ENCODE results near the gene ZNF207.
A peak's percentile ranks its signal among the peaks of the same experiment; 100 is the strongest.
"Not testable (repeated sequence)": the region's sequence is repeated elsewhere in the genome, so short reads cannot be mapped to it uniquely, and the experiment has no call there.

The ZNF207 gene

DNA sequence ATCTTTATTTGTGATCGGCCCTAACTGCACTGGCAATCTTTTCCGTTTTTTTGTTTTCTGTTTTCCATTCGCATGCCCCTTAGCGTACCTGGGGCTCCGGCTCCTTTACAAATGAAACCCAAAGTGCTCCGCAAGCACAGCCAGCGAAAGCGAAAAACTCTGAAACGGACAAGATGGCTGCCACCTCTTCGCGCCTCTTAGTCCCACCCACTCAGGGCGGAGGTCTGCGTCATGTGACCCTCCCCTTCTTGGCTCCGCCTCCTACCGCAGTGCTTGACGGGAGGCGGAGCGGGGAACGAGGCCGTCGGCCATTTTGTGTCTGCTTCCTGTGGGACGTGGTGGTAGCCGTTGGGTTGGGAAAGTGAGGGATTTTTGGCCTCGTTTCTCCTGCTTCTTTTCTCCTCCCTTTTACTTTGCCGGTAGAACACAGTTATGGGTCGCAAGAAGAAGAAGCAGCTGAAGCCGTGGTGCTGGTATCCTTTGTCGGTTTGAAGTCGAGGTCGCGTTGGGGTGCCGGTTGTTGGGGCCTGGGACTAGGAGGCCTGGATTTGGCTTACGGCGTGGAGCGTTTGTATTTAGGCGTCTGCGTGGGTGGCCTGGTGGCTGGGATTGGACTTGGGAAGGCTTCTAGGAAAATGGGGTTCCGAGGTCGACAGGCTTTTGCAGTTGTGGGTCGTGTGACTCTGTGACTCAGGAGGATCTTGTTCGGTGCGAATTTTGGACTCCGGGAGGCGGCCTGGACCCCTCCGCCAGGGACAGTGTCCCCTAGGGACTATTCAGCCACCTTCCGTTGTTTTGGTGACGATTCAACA lies at the start of gene ZNF207:
ZNF207 (plus strand) TSS at position 304 of the 812 bp plus-strand sequence; CDS start at position 433, 129 bp downstream.
- peak; percentile 83 for DNase-seq

DNA sequence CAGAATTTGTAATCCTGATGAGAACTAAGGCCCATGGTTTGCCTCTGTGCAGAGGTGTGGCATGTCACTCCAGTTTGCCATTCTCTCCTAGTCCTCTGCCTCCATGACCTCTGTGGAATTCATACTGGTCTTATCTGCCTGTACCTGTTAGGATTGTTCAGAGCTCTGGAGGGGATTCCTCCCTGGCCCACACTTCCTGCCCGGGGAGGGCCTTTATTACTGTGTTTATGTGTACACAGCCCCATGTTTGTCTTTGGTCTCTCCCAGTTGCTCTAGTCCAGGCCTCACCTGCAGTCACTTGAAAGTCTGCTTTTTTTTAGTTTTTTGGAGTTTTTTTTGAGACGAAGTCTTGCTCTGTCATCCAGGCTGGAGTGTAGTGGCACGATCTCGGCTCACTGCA lies 47.9 kb upstream of the ZNF207 start:
- no peak for DNase-seq

DNA sequence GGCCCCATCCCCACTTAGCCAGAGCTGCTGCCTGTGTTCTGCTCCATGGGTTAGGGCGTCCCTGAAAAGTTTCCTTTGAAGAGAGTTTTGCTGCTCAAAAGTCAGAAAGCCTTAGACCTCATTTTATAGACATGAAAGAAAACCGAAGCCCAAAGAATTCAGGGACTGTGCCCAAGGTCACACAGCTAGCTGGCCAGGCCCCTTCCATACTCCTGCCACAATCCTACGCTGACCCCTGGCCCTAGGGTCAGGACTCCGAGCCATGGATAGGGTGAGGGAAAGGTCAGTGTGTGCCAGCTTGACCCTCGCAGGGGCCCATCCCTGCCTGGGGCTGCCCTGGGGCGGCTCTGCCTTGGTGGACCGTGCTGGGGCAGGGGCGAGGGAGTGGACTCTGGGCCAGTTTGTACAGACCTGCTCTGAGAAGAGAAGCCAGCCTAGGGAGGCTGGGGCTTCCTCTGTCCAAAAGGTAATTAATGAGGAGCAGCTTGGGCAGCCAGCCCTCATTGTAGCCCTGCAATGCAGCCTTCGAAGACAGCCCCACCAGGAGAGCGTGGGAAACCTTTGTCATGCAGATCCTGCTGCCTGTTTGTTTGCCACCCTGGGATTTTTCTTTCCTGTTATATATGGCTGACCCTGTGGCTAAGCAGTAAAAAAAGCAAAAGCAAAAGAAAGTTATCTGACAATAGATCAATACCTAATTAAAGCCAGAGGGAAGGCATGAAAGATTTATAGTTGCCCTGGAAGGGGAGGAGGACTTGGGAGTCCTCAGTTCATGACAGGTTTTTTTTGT lies 46.9 kb upstream of the ZNF207 start:
- DNase-seq: no peak

DNA sequence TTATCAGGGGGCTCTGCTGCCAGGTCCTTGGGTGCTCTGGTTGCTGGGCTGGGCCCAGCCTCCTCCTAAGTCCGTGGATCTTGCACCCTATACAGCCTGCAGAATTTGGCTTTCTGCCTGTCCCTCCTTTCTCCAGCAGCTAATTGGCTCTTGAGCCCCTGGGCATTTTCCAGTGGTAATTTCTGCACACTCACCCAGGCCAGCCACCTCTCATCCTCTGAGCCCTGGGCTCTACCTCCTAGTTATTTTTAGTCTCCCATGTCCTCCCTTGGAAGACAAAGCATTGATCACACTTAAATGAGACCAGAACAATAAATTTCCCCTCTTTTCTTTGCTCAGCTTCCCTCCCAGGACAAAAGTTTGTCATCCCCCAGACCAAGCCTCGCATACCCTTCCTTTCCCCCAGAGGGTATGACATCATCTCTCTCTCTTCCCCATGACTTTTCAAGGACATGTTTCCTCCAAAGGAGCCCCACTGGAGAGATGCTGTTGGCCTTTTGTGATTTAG lies 46.1 kb upstream of the ZNF207 start:
- no peak for DNase-seq

DNA sequence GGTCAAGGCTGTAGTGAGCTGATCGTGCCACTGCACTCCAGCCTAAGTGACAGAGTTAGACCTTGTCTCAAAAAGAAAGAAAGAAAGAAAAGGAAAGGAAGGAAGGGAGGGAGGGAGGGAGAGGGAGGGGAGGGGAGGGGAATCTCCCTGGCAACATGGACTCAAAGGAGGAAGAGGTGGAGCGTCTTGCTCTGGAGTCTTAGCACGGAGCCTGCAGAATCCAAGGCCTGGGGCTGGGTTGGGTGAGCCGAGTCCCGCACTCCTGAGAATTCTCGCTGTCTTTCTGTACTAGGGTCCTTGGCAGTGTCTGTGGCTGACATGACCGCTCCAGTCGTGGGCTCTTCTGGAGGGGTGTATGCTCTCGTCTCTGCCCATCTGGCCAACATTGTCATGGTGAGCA lies 44.9 kb upstream of the ZNF207 start:
- DNase-seq: no peak

DNA sequence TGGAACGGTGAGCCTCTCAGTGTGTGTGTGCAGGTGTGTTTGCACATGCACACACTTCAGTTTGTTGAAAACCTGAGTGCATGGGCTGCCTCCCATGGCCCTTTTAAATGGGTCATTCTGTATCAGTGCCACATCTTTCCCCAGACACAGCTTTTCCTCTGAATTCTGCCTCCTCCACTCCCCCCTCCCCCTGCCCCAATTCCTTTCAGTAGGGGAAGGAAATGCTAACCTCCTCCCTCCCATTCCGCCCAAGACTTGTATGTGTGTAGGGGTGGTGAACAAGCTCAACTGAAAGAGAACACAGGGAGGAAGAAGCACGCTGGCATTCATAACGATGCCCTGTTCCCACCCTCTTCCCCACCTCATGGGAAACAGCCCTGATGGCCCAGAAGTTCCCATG lies 42.3 kb upstream of the ZNF207 start:
- DNase-seq: no peak

DNA sequence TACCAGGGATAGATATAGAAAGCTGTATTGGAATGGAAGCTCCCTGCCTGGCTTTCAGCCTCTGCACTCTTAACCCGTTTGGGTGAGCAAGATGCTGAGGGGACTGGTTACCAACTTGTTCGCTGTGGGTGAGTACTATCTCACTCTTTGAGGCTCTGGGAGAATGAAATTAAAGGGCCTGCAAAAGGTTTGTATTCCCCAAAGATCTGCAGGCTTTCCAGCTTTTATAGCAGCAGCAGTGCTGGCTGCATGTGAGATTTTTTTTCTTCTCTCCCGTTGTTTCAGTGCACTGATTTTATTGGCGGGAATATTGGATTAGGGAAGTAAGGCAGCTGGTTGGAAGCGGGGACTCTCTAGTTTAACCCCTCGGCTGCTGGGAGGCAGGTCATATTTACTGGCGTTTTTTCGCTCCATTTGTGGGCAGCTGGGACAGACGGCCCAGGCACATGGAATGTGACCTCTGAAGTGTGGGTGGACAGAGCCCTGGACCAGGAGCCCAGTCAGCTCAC lies 38.9 kb upstream of the ZNF207 start:
- DNase-seq: no peak

DNA sequence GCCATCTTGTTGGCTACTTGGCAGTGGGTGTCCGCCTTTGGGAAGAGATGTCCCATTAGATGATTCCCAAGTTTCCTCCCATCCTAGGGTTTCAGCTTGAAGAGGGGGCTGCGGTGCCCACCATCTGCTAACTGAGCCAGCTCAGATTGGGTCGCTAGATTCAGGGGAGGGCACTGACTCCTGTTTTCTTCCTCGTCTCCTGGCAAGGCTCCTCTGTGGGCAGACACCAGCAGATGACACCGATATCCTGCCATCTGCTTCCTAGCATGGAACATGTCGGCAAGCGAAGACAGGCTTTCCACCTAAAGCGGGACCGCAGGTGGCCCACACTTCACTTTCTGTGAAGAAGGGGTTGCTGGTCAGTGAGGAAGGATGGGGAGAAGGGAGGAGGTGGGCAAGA lies 35.3 kb upstream of the ZNF207 start:
- no peak for DNase-seq

DNA sequence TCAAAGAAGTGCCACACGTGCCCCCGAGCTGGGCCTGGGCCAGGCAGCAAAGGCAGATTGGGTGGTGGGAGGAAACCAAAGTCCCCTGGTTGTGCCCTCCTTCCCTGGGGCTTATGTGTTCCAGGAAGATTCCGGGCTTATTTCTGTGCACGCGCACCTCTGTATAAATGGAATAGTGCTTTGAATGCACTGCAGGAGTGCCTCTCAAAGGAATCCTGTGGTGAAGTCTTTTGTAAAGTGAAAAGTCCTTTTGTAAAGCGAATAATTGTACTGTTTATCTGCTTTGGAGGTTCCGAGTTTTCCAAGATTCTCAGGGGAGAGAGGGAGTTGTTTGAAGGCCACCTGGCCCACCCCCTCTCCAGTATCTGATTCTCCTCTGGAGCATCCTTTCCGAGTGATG lies 34.8 kb upstream of the ZNF207 start:
- DNase-seq: no peak

DNA sequence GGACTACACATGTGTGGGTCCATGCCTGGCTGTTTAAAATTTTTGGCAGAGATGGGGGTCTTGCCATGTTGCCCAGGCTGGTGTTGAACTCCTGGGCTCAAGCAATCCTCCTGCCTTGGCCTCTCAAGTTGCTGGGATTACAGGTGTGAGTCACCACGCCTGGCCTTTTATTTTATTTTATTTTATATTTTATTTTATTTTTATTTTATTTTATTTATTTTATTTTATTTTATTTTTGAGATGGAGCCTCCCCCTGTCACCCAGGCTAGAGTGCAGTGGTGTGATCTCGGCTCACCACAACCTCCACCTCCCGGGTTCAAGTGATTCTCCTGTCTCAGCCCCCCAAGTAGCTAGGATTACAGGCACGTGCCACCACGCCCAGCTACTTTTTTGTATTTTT lies 33.3 kb upstream of the ZNF207 start:
- DNase-seq: not testable (repeated sequence)

DNA sequence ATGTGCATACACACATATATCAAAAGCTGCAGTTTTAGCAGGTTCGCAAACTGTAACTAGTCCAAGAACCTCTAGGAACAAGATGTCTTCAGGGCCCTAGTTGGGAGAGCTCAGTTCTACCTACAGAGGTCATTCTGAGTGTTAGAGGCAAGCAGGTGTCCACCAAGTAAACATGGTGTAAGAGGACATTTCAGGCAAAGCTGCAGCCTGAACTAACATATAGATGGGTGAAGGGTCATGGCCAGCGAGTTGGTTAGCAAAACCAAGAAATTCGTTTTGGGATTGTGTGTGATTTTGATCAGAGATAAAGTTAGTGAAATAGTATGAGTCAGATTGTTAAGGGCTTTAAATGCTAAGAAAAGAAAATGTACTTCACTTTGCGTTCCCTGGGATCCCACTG lies 32.6 kb upstream of the ZNF207 start:
- no peak for DNase-seq

DNA sequence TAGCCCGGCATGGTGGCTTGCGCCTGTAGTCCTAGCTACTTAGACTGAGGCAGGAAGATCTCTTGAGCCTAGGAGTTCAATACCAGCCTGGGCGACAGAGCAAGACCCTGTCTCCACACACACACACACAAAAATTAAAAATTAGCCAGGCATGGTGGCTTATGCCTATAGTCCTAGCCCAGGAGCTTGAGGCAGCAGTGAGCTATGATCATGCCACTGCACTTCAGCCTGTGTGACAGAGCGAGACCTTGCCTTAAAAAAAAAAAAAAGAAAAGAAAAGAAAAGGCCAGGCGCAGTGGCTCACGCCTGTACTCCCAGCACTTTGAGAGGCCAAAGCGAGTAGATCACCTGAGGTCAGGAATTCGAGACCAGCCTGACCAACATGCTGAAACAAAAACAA lies 31.9 kb upstream of the ZNF207 start:
- no peak for DNase-seq

DNA sequence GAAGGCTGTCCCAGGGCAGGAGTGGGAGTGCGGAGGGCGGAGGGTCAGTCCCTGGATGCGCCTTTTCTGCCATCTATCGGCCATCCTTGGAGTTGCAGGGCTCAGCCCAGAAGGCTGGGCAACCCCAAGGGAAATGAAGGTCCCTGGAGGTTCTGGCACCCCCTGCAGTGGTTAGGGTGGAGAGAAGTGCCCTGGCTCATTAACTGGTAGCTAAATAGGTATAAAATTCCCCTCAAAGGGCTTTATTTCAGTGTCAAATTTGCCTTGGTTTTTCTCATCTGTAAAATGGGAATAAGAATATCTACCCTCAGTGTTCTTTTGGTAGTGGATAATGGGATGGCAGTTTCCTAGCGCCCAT lies 30.4 kb upstream of the ZNF207 start:
- DNase-seq: no peak

DNA sequence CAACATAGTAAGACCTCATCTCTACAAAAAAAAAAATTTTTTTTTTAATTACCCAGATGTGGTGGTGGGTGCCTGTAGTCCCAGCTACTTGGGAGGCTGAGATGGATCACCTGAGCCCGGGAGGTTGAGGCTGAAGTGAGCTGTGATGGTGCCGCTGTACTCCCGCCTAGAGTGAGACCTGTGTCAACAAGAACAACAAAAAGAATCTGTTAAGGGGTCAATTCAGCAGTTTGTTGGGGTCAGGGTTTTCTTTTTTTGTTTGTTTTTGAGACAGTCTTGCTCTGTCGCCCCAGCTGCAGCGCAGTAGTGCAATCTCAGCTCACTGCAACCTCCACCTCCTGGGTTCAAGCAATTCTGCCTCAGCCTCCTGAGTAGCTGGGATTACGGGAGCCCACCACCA lies 29.9 kb upstream of the ZNF207 start:
- DNase-seq: not testable (repeated sequence)

DNA sequence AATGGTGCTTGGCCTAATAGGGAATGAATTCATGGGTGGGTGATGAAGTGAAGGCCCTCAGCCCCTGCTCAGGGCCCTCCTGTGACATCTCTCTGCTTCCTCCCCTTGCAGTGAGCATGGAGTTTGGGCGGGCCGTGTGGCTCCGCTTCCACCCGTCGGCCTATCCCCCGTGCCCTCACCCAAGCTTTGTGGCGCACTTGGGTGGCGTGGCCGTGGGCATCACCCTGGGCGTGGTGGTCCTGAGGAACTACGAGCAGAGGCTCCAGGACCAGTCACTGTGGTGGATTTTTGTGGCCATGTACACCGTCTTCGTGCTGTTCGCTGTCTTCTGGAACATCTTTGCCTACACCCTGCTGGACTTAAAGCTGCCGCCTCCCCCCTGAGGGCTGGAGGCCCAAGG lies 29.1 kb upstream of the ZNF207 start:
- no peak for DNase-seq

DNA sequence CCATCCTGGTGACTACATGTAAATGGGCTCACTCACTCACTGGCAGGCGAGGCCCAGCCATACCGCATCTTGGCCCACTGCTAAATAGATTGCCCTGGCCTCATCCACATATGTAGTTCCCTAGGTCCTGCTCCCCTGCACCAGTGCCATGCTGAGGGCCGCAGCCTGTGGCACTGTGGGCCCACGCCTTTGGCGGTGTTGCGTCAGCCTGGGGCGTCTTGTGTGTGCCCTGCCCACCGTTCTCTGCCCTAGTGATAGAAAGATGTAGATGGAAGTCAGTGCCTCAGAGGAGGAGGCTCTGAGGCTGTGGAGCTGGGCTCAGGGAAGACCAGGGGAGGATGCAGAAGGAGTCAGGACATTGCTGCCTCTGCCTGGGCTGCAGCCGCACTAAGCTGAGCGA lies 26.9 kb upstream of the ZNF207 start:
- no peak for DNase-seq

DNA sequence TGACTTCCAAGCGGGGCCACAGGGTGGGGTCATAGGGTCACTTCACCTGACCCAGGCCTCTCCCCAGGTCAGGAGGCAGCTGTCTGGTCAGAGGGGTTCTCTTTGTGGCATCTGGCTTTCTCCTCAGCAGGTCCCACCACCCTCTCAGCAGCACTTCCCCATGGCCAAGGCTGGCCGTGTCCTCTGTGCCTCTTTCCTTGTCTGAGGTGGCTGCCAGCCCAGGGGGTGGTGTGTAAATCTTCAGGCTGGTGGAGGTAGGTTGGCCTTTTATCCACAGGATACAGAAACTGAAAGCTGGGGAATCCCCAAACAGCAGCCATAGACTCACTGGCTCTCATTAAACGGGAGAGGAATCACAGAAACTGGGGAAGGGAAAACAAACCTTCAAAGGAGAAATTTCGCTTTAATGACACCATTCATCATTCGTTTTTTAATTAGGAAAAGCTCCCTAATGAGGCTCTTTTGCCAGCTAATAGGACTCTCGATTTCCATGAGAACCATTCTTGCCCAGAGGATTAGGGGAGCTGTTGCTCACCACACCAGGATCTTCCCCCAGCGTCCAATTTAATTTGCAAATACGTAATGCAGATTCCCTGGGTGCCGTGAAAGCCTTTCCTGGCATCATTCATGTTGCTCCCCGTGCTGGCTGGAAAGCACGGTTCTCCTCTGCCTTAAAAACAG lies 26.0 kb upstream of the ZNF207 start:
- DNase-seq: no peak

DNA sequence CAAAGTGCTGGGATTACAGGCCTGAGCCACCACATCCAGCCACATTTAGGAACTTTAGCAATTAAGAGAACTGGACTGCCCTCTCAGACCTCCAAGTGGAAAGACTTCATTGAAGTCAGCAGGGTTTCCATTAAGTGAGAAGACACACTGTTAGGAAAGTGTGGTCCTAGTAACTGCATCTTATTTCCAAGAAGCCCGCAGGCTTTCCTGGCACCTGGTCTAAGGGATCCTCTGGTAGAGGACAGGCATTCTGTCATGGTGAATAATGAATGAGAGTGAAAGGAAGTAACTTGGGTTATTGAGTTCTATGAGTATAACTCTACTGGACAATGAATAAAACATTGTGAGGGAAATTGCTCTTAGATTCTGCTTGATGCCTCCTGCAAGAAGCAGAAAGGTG lies 22.0 kb upstream of the ZNF207 start:
- no peak for DNase-seq

DNA sequence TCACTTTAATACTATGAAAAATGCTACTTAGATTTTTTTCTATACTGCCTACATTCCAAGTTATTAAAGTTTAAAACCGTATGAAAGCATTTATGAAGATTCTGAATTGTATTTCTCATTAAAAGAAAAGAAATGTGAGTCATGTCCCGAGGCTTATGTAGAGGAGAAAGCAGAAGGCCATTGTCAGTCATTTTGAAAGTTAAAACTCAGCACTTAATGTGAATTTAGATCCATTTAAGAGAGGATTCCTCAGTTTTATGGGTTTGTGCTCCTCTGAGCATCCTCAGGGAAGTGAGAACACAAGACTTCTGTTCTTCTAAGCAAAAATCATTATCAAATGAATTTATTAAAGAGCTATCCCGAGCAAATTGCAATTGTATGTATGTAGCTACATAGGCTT lies 19.8 kb upstream of the ZNF207 start:
- DNase-seq: no peak

DNA sequence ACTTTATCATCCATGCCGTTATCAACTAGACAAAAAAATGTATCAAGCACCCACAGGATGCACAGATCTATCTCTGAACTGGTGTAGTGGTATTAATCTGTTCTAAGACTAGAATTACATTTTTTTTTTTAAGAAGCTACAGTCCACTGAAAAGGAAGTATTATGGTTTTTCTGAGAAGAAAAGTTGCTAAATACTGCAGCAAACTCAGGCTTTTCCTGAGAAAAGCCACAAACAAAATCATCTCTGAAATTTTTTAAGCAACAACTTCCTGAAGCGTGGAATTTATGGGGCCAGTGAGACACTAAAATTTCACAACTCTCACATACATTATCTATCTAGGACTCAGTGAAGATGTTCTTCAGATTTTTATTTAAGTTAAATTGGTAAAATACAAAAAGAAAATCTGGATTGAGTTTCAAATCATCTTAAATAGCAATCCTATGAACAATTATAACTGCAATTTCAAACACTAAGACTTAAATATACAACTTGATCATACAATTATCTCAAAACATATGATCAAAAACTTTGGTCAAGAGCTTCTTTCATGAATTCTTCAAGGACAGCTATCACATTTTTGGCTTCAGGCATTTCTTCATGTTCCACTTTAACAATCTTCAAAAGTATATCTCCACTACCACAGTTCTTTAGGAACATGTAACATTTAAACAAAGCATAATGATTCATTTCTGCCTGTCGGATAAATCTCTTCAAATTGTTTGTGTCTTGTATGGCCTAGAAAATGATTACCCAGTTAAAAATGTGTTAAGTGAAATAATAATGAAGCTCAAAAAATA lies 18.5 kb upstream of the ZNF207 start:
- no peak for DNase-seq

DNA sequence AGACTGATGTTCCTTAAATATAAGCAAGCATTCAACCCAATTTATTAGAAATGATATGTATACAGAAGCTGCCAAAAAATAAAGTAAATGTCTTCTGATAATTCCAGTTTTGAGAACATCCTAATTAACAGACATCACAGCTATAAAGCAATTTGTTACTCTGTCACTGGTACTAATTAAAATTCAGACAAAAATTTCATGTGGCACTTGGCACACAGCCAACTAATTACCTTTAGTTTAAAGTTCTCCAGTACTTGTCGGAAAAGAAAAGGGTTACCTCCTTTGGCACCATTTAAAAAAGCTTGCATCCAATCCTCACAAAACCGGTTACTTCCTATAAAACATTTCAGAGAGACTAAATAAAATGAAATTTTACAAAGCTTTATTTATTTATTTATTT lies 16.8 kb upstream of the ZNF207 start:
- no peak for DNase-seq

DNA sequence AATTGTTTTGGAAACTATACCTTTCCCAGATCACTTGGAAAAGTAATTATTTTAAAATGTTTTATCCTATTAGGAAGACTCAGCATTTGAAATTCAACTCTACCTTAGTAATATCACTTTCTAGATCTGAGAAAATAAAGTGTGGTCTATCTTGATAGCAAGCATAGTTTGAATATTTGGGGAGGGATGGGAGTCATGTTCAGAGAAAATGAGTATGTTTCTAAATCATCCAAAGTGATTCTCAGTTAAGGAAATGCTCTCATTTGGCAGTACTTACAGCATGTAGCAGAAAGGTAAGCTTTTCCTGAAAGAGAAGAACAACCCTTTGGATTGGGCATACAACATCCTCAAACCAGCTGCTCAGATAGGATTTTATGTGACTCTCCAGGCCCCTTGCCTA lies 14.9 kb upstream of the ZNF207 start:
- DNase-seq: no peak

DNA sequence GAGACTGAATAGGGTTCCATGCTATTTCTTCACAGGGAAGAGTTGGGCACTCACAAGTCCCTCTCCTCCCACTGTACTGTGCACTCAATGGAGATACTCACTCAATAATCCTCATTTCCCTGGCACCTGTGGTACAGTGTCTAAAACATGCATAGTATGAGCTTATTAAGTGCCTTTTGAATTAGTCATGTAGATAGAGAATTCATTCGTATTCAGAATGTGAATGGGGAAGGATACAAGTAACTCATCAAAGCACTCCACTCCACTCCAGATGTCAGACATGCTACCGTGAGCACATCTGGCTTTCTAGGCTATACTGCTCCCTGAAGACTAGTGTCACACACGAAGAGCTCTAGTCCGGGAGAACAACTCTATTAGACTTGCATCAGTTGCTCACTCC lies 14.3 kb upstream of the ZNF207 start:
- DNase-seq: no peak

Data from DMS153 (cell line).